H9 (cell line): Measurements from ENCODE around the gene UVRAG. TPM values are rescaled to one million over a fixed set of nuclear protein-coding genes. Genes with fewer than 3 reads are reported as not detected.

Experiments used
- DNase-seq: peaks from one replicate; pipeline ENCODE4 v3.0.0-alpha.2; 2017
- H2AFZ ChIP-seq: one replicate; pipeline ENCODE4 v1.6.1; 2013; ENCODE audit warnings: mild to moderate bottlenecking, low read length, control low read depth, moderate library complexity
- H2AK5ac ChIP-seq: 2 replicates; pipeline ENCODE4 v1.6.1; 2013; ENCODE audit warnings: low read length, control low read depth, mixed read lengths; ENCODE audit not compliant: insufficient read length
- H2BK120ac ChIP-seq: one replicate; pipeline ENCODE4 v1.6.1; 2013; ENCODE audit warnings: low read depth, mild to moderate bottlenecking, low read length, control low read depth, inconsistent platforms; ENCODE audit not compliant: poor library complexity, severe bottlenecking
- H2BK12ac ChIP-seq: 2 replicates; pipeline ENCODE4 v1.6.1; 2013; ENCODE audit warnings: low read length, control low read depth, mixed read lengths, low read depth; ENCODE audit not compliant: insufficient read length
- H2BK15ac ChIP-seq: 2 replicates; pipeline ENCODE4 v1.6.1; 2013; ENCODE audit warnings: low read depth, low read length, control low read depth
- H2BK20ac ChIP-seq: one replicate; pipeline ENCODE4 v1.6.1; 2013; ENCODE audit warnings: low read depth, mild to moderate bottlenecking, low read length, control low read depth, inconsistent platforms; ENCODE audit not compliant: poor library complexity, severe bottlenecking
- H2BK5ac ChIP-seq: 2 replicates; pipeline ENCODE4 v1.6.1; 2013; ENCODE audit warnings: low read length, control low read depth, mixed read lengths; ENCODE audit not compliant: insufficient read length
- H3K14ac ChIP-seq: 2 replicates; pipeline ENCODE4 v1.6.1; 2013; ENCODE audit warnings: low read length, control low read depth; ENCODE audit not compliant: insufficient read depth
- H3K18ac ChIP-seq: 2 replicates; pipeline ENCODE4 v1.6.1; 2013; ENCODE audit warnings: low read depth, mild to moderate bottlenecking, mixed read lengths, low read length, control low read depth; ENCODE audit not compliant: insufficient read length
- H3K23ac ChIP-seq: 2 replicates; pipeline ENCODE4 v1.6.1; 2013; ENCODE audit warnings: low read length, control low read depth, mixed read lengths, low read depth; ENCODE audit not compliant: insufficient read length
- H3K23me2 ChIP-seq: 2 replicates; pipeline ENCODE4 v1.6.1; 2013; ENCODE audit warnings: low read depth, mild to moderate bottlenecking, mixed read lengths, low read length, control low read depth; ENCODE audit not compliant: insufficient read length, poor library complexity, severe bottlenecking
- H3K27ac ChIP-seq: 2 replicates; pipeline ENCODE4 v1.5.1; 2013; ENCODE audit warnings: low read length, control low read depth, mixed read lengths, low read depth; ENCODE audit not compliant: insufficient read length
- H3K27me3 ChIP-seq: 2 replicates; pipeline ENCODE4 v1.6.1; 2013; ENCODE audit warnings: low read length, control low read depth, inconsistent platforms; ENCODE audit not compliant: insufficient read depth
- H3K4ac ChIP-seq: 2 replicates; pipeline ENCODE4 v1.6.1; 2013; ENCODE audit warnings: low read depth, mild to moderate bottlenecking, control low read depth, inconsistent platforms, low read length, moderate library complexity
- H3K4me1 ChIP-seq: 2 replicates; pipeline ENCODE4 v1.6.1; 2013; ENCODE audit warnings: low read length, control low read depth, inconsistent platforms; ENCODE audit not compliant: insufficient read depth
- H3K4me2 ChIP-seq: 2 replicates; pipeline ENCODE4 v1.6.1; 2013; ENCODE audit warnings: low read length, control low read depth, mixed read lengths; ENCODE audit not compliant: insufficient read length, insufficient read depth
- H3K56ac ChIP-seq: 2 replicates; pipeline ENCODE4 v1.6.1; 2013; ENCODE audit warnings: low read depth, mild to moderate bottlenecking, mixed read lengths, low read length, control low read depth; ENCODE audit not compliant: insufficient read length
- H3K79me1 ChIP-seq: 2 replicates; pipeline ENCODE4 v1.6.1; 2013; ENCODE audit warnings: low read depth, mild to moderate bottlenecking, moderate library complexity, low read length, control low read depth, inconsistent platforms; ENCODE audit not compliant: insufficient read depth, poor library complexity, severe bottlenecking
- H3K79me2 ChIP-seq: 2 replicates; pipeline ENCODE4 v1.6.1; 2013; ENCODE audit warnings: low read length, control low read depth, inconsistent platforms; ENCODE audit not compliant: insufficient read depth
- H3K9ac ChIP-seq: 2 replicates; pipeline ENCODE4 v1.6.1; 2013; ENCODE audit warnings: low read length, control low read depth, mixed read lengths; ENCODE audit not compliant: insufficient read length; ENCODE audit errors: extremely low read depth
- H3K9me3 ChIP-seq: one replicate; pipeline ENCODE4 v1.6.1; 2013; ENCODE audit warnings: low read depth, low read length, inconsistent platforms; ENCODE audit not compliant: control insufficient read depth
- H3T11ph ChIP-seq: one replicate; pipeline ENCODE4 v1.6.1; 2013; ENCODE audit warnings: mild to moderate bottlenecking, low read length, control low read depth, inconsistent platforms
- H4K20me1 ChIP-seq: one replicate; pipeline ENCODE4 v1.6.1; 2013; ENCODE audit not compliant: control insufficient read depth, insufficient read length, insufficient read depth
- H4K5ac ChIP-seq: 2 replicates; pipeline ENCODE4 v1.6.1; 2013; ENCODE audit warnings: low read depth, mild to moderate bottlenecking, mixed read lengths, low read length, control low read depth; ENCODE audit not compliant: insufficient read length
- H4K8ac ChIP-seq: replicated peaks from 2 replicates; pipeline ENCODE4 v1.6.1; 2013; ENCODE audit warnings: low read length, control low read depth, mixed read lengths, low read depth; ENCODE audit not compliant: insufficient read length
- H4K91ac ChIP-seq: 2 replicates; pipeline ENCODE4 v1.6.1; 2013; ENCODE audit warnings: low read depth, mild to moderate bottlenecking, moderate library complexity, mixed read lengths, low read length, control low read depth; ENCODE audit not compliant: insufficient read length
- H3K27ac Mint-ChIP-seq, 3 experiments: 2 replicates in 2 of 3; 3 replicates in 1 of 3; pipeline ENCODE4 v1.8.0; 2020 to 2021; ENCODE audit warnings: mixed read lengths in 3 of 3, mild to moderate bottlenecking in 1 of 3, moderate library complexity in 1 of 3
- H3K27me3 Mint-ChIP-seq: 2 replicates; pipeline ENCODE4 v1.8.0; 2021; ENCODE audit warnings: low read depth, mild to moderate bottlenecking, moderate library complexity, mixed read lengths
- H3K36me3 Mint-ChIP-seq, 3 experiments: 2 replicates in 2 of 3; 3 replicates in 1 of 3; pipeline ENCODE4 v1.8.0; 2020 to 2021; ENCODE audit warnings: low read depth in 3 of 3, mixed read lengths in 3 of 3; ENCODE audit not compliant: insufficient read depth in 1 of 3
- H3K4me1 Mint-ChIP-seq, 2 experiments: 2 replicates each; pipeline ENCODE4 v1.8.0; 2020; ENCODE audit warnings: mixed read lengths in 2 of 2
- H3K4me3 Mint-ChIP-seq, 2 experiments: 2 replicates in 1 of 2; 3 replicates in 1 of 2; pipeline ENCODE4 v1.8.0; 2020 to 2021; ENCODE audit warnings: mild to moderate bottlenecking in 2 of 2, mixed read lengths in 2 of 2, moderate library complexity in 1 of 2
- H3K9me3 Mint-ChIP-seq, 2 experiments: 2 replicates in 1 of 2; 3 replicates in 1 of 2; pipeline ENCODE4 v1.8.0; 2020; ENCODE audit warnings: mild to moderate bottlenecking in 2 of 2, mixed read lengths in 2 of 2, moderate library complexity in 1 of 2
- CTCF ChIP-seq: fragments of 200-600 bp; sonication (generic); conservative IDR thresholded peaks from 3 replicates; pipeline ENCODE4 v1.8.0; 2021; ENCODE audit warnings: antibody characterized with exemption, mild to moderate bottlenecking
- WGBS: extraction: QIAGEN DNeasy Blood & Tissue Kit; methylation state at CpG from one replicate; pipeline ENCODE4 v1.1.7; 2013; ENCODE audit warnings: missing lambda C conversion rate, low lambda C conversion rate, mixed read lengths; ENCODE audit not compliant: insufficient read length; ENCODE audit errors: extremely low coverage; 5-methylcytosine and 5-hydroxymethylcytosine counted together
- total RNA-seq: library from RNA; stranded (reverse); gene quantifications from 2 replicates; pipeline ENCODE4 v1.2.1, GENCODE V29; 2021

UVRAG gene
- total RNA-seq, 1 experiment from 2014 or later = 18.5 TPM

- Histone ChIP-seq H3K18ac (no peak overlapping the region), H3K9me3 (no peaks in the 10 kb centered on the region), H4K5ac (no peak overlapping the region), H2BK5ac (no peak overlapping the region), H2AK5ac (no peak overlapping the region), H4K8ac (no peak overlapping the region), H3K9ac (no peak overlapping the region), H3K79me1 (no peaks in the 10 kb centered on the region), H3K27ac (no peak overlapping the region), H3K56ac (no peak overlapping the region), H3K23me2 (no peaks in the 10 kb centered on the region), H3K23ac (no peak overlapping the region), H3T11ph (no peak overlapping the region), H2BK12ac (no peak overlapping the region), H3K14ac (no peak overlapping the region), H3K79me2 (no peaks in the 10 kb centered on the region), H3K4me2 (no peak overlapping the region), H3K4me1 (no peaks in the 10 kb centered on the region), H4K91ac (no peak overlapping the region), H3K4ac (no peak overlapping the region), H2BK15ac (no peak overlapping the region), H2BK120ac (no peak overlapping the region), H2BK20ac (no peak overlapping the region), H4K20me1 (no peaks in the 10 kb centered on the region), H2AFZ (no peak overlapping the region), H3K27me3 (no peaks in the 10 kb centered on the region)
- Mint-ChIP-seq H3K9me3 (no peaks in the 10 kb centered on the region), H3K4me3 (no peak overlapping the region), H3K4me1 (peaks cover 2 to 3% of the 10 kb centered on the region in 2 experiments; a peak in 2 of 4 replicates), H3K27ac (peak overlapping the region in 1 of 3 experiments; percentile 59; a peak in 2 of 7 replicates), H3K27me3 (peaks cover 1% of the 10 kb centered on the region), H3K36me3 (no peaks in the 10 kb centered on the region)
- no CpG with 5 or more reads among the region's 12 CpGs for WGBS
- TF ChIP-seq CTCF = no peak
- DNase-seq = no peak
These were observed 21.8 kb upstream of the UVRAG start for GRCh38 chr11:75792997-75793800.
